Testis (tissue), 3 donors: Measurements from ENCODE around the gene CHTF18. TPM values are rescaled to one million over a fixed set of nuclear protein-coding genes. Genes with fewer than 3 reads are reported as not detected.

Experiments
- DNase-seq: peaks from one replicate; pipeline ENCODE4 v3.0.0-alpha.2; 2019
- H3K27ac ChIP-seq, 2 donors: fragments of 200-600 bp; sonication (generic); one replicate each; pipeline ENCODE4 v1.5.1; 2019
- H3K27me3 ChIP-seq: fragments of 200-600 bp; sonication (generic); one replicate; pipeline ENCODE4 v1.5.1; 2019
- H3K36me3 ChIP-seq: fragments of 200-600 bp; sonication (generic); one replicate; pipeline ENCODE4 v1.5.1; 2017; ENCODE audit warnings: low read depth; ENCODE audit errors: missing control alignments
- H3K4me1 ChIP-seq: fragments of 200-600 bp; sonication (generic); one replicate; pipeline ENCODE4 v1.5.1; 2019
- H3K4me3 ChIP-seq, 2 donors: fragments of 200-600 bp; sonication (generic); one replicate each; pipeline ENCODE4 v1.5.1; 2017 to 2019
- H3K9me3 ChIP-seq: fragments of 200-600 bp; sonication (generic); one replicate; pipeline ENCODE4 v1.5.1; 2017
- CTCF ChIP-seq, 3 experiments: fragments of 450-650 bp in 2 of 3; fragments of 200-600 bp in 1 of 3; sonication (generic) in 1 of 3; IDR thresholded peaks; one replicate each; pipeline ENCODE4 v1.5.1; 2016 to 2019; ENCODE audit warnings: antibody characterized with exemption in 3 of 3, mild to moderate bottlenecking in 2 of 3, moderate library complexity in 1 of 3
- POLR2A ChIP-seq: fragments of 450-650 bp; IDR thresholded peaks from one replicate; pipeline ENCODE4 v1.6.1; 2017; ENCODE audit warnings: antibody characterized with exemption, mild to moderate bottlenecking, moderate library complexity
- WGBS, 2 donors: methylation state at CpG; one replicate each; pipeline ENCODE4 v1.1.5; 2018; 5-methylcytosine and 5-hydroxymethylcytosine counted together
- intact Hi-C: fragments of 100-400 bp; cut with DNase I; formaldehyde crosslinking; loops from one replicate; pipeline ENCODE4 v1.15.1; 2023; ENCODE audit warnings: low total_unique reads
- polyA plus RNA-seq: library from polyadenylated mRNA; stranded (reverse); fragments of 350-450 nt; fragmentation: Illumina TruSeq; extraction: RNeasy Lipid Tissue Mini Kit (QIAGEN cat#74804); gene quantifications from one replicate; pipeline ENCODE4 v1.2.3, GENCODE V29; 2014; ENCODE audit warnings: low read depth, low replicate concordance; ENCODE audit not compliant: insufficient read depth
- total RNA-seq, 2 donors: library from RNA; depleted of rRNA; stranded (reverse); fragments of >200 nt; gene quantifications; one replicate each; pipeline ENCODE4 v1.2.3, GENCODE V29; 2016

Gene CHTF18
- total and polyA plus RNA-seq, 3 donors from 2014 or later: 32.5 to 95.0 (median 90.6) TPM

GRCh38 chr16:802914-803753 lies 14.7 kb downstream of the CHTF18 start:
- WGBS, 2 donors: 58 to 71% methylated on average over 6 to 33 of the region's 33 CpGs
- H3K4me3 ChIP-seq: no peak overlapping the region
- no peak overlapping the region for H3K27ac ChIP-seq
- H3K9me3 ChIP-seq: no peaks in the 10 kb centered on the region
- intact Hi-C loops: no loop called here
- H3K36me3 ChIP-seq: no peaks in the 10 kb centered on the region
- TF ChIP-seq CTCF (IDR thresholded peaks at IDR 0.05): no peak
- no peak for TF ChIP-seq POLR2A
- H3K27me3 ChIP-seq: no peaks in the 10 kb centered on the region
- DNase-seq: no peak
- H3K4me1 ChIP-seq: peaks cover 7% of the 10 kb centered on the region

GRCh38 chr16:803754-804080 lies 15.3 kb downstream of the CHTF18 start:
- intact Hi-C loops: no loop called here
- Histone ChIP-seq H3K36me3 (no peaks in the 10 kb centered on the region), H3K27ac (no peak overlapping the region), H3K4me3 (no peak overlapping the region), H3K4me1 (peaks cover 11% of the 10 kb centered on the region), H3K9me3 (no peaks in the 10 kb centered on the region), H3K27me3 (no peaks in the 10 kb centered on the region)
- DNase-seq: no peak
- WGBS, 2 donors: 41 to 58% methylated on average over 8 of the region's 8 CpGs
- TF ChIP-seq POLR2A: no peak
- no peak for TF ChIP-seq CTCF (IDR thresholded peaks at IDR 0.05)

- no peaks in the 10 kb centered on the region for H3K9me3 ChIP-seq
- no peak overlapping the region for H3K4me3 ChIP-seq
- H3K4me1 ChIP-seq: peaks cover 11% of the 10 kb centered on the region
- no peak for DNase-seq
- intact Hi-C loops: no loop called here
- 59 to 75% methylated on average over 11 to 33 of the region's 33 CpGs for WGBS, 2 donors
- H3K27ac ChIP-seq: no peak overlapping the region
- H3K36me3 ChIP-seq: no peaks in the 10 kb centered on the region
- H3K27me3 ChIP-seq: no peaks in the 10 kb centered on the region
- TF ChIP-seq CTCF (IDR thresholded peaks at IDR 0.05): no peak
- TF ChIP-seq POLR2A: no peak
These were observed 16.0 kb downstream of the CHTF18 start for GRCh38 chr16:804193-805048.

GRCh38 chr16:805474-805873 lies 17.1 kb downstream of the CHTF18 start:
- TF ChIP-seq CTCF (IDR thresholded peaks at IDR 0.05): no peak
- TF ChIP-seq POLR2A: no peak
- H3K27me3 ChIP-seq: no peaks in the 10 kb centered on the region
- no peaks in the 10 kb centered on the region for H3K9me3 ChIP-seq
- peaks cover 8% of the 10 kb centered on the region for H3K4me1 ChIP-seq
- no peak overlapping the region for H3K4me3 ChIP-seq
- no peak for DNase-seq
- intact Hi-C loops: no loop called here
- WGBS, 2 donors: 86% methylated on average over 17 of the region's 17 CpGs; no CpG with 5 or more reads in 1 of the 2 donors
- no peak overlapping the region for H3K27ac ChIP-seq
- no peaks in the 10 kb centered on the region for H3K36me3 ChIP-seq
